Trophoblast cell (in vitro differentiated cells and primary cell): ENCODE measurements around the gene A1CF.
"Not testable (repeated sequence)": the region's sequence is repeated elsewhere in the genome, so short reads cannot be mapped to it uniquely, and the experiment has no call there.

Experiments used
- DNase-seq, 2 donors: peaks; one replicate each; pipeline ENCODE4 v3.0.0-alpha.2; 2016
- H2AFZ ChIP-seq: 2 replicates; pipeline ENCODE4 v1.6.1; 2013; ENCODE audit warnings: low read length, moderate library complexity, mild to moderate bottlenecking; ENCODE audit not compliant: insufficient read depth, poor library complexity
- H2AK5ac ChIP-seq: 2 replicates; pipeline ENCODE4 v1.6.1; 2013; ENCODE audit warnings: mild to moderate bottlenecking, low read length
- H2BK120ac ChIP-seq: 2 replicates; pipeline ENCODE4 v1.6.1; 2013; ENCODE audit warnings: low read length, mild to moderate bottlenecking, moderate library complexity; ENCODE audit not compliant: insufficient read depth, poor library complexity
- H2BK12ac ChIP-seq: 2 replicates; pipeline ENCODE4 v1.6.1; 2013; ENCODE audit warnings: mild to moderate bottlenecking, low read length, moderate library complexity
- H2BK5ac ChIP-seq: 2 replicates; pipeline ENCODE4 v1.6.1; 2013; ENCODE audit warnings: low read length, low read depth, moderate library complexity, mild to moderate bottlenecking; ENCODE audit not compliant: poor library complexity
- H3K14ac ChIP-seq: 2 replicates; pipeline ENCODE4 v1.6.1; 2013; ENCODE audit warnings: mild to moderate bottlenecking, low read length
- H3K18ac ChIP-seq: 2 replicates; pipeline ENCODE4 v1.6.1; 2013; ENCODE audit warnings: mild to moderate bottlenecking, low read length
- H3K23ac ChIP-seq: 2 replicates; pipeline ENCODE4 v1.6.1; 2013; ENCODE audit warnings: low read length
- H3K27ac ChIP-seq: 2 replicates; pipeline ENCODE4 v1.5.1; 2013; ENCODE audit warnings: low read depth, mild to moderate bottlenecking, inconsistent platforms, low read length, moderate library complexity
- H3K27me3 ChIP-seq: 2 replicates; pipeline ENCODE4 v1.6.1; 2013; ENCODE audit warnings: inconsistent platforms, mild to moderate bottlenecking, low read length, moderate library complexity; ENCODE audit not compliant: insufficient read depth
- H3K36me3 ChIP-seq, 2 experiments: 1 replicate in 1 of 2; 2 replicates in 1 of 2; pipeline ENCODE4 v1.6.1; 2013; ENCODE audit warnings: low read length in 2 of 2, mild to moderate bottlenecking in 2 of 2, moderate library complexity in 1 of 2; ENCODE audit not compliant: insufficient read depth in 2 of 2, control insufficient read depth in 1 of 2
- H3K4ac ChIP-seq: 2 replicates; pipeline ENCODE4 v1.6.1; 2013; ENCODE audit warnings: low read depth, mild to moderate bottlenecking, low read length, moderate library complexity
- H3K4me1 ChIP-seq, 2 experiments: 1 replicate in 1 of 2; 2 replicates in 1 of 2; pipeline ENCODE4 v1.6.1; 2013; ENCODE audit warnings: low read length in 2 of 2, mild to moderate bottlenecking in 2 of 2, moderate library complexity in 1 of 2; ENCODE audit not compliant: insufficient read depth in 2 of 2, control insufficient read depth in 1 of 2
- H3K4me2 ChIP-seq: 2 replicates; pipeline ENCODE4 v1.6.1; 2013; ENCODE audit warnings: inconsistent platforms, mild to moderate bottlenecking, low read length, moderate library complexity
- H3K4me3 ChIP-seq: 2 replicates; pipeline ENCODE4 v1.5.1; 2013; ENCODE audit warnings: mild to moderate bottlenecking, low read depth, low read length, inconsistent platforms
- H3K79me1 ChIP-seq: one replicate; pipeline ENCODE4 v1.6.1; 2013; ENCODE audit warnings: low read length
- H3K79me2 ChIP-seq: 2 replicates; pipeline ENCODE4 v1.6.1; 2013; ENCODE audit warnings: low read length, mild to moderate bottlenecking; ENCODE audit not compliant: control insufficient read depth, insufficient read depth, poor library complexity
- H3K9ac ChIP-seq: 2 replicates; pipeline ENCODE4 v1.6.1; 2013; ENCODE audit warnings: mild to moderate bottlenecking, low read length
- H3K9me3 ChIP-seq: 2 replicates; pipeline ENCODE4 v1.6.1; 2013; ENCODE audit warnings: low read depth, mild to moderate bottlenecking, control low read depth, inconsistent platforms, low read length; ENCODE audit not compliant: insufficient read depth
- H4K12ac ChIP-seq: 2 replicates; pipeline ENCODE4 v1.6.1; 2013; ENCODE audit warnings: low read depth, mild to moderate bottlenecking, low read length, moderate library complexity
- H4K8ac ChIP-seq: 2 replicates; pipeline ENCODE4 v1.6.1; 2013; ENCODE audit warnings: low read depth, mild to moderate bottlenecking, low read length, moderate library complexity
- H4K91ac ChIP-seq: one replicate; pipeline ENCODE4 v1.6.1; 2013; ENCODE audit warnings: low read depth, mild to moderate bottlenecking, low read length, moderate library complexity
- WGBS: extraction: QIAGEN DNeasy Blood & Tissue Kit; methylation state at CpG from one replicate; pipeline ENCODE4 v1.1.7; 2013; ENCODE audit warnings: missing lambda C conversion rate; ENCODE audit not compliant: insufficient read length, insufficient coverage; ENCODE audit errors: extremely low coverage; 5-methylcytosine and 5-hydroxymethylcytosine counted together

The A1CF gene

DNA sequence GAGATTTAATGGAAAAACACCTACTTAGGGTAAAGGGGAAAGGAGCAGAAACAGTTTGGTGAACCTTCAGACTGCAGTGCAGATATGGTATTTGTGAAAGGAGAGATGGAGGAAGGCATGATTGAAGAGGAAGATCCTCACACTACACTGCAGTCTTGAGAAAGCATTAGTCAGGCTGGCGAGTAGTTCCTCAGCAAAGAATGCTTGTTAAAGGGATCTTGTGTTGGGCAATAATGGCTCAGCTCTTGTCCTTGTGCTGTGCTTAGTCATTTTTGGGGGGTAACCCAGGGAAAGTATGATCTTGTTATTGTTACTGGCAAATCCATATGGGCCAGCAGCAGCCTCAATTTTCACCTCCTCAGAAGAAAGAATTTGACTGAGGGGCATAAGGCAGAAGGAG is 105.4 kb downstream of the A1CF start:
- not testable (repeated sequence) for H3K14ac ChIP-seq, H4K8ac ChIP-seq, H3K23ac ChIP-seq, H2AFZ ChIP-seq, H4K91ac ChIP-seq, H3K4ac ChIP-seq, H3K36me3 ChIP-seq, H3K4me1 ChIP-seq, H3K79me1 ChIP-seq, H3K9me3 ChIP-seq, H2BK120ac ChIP-seq, H3K9ac ChIP-seq, H3K27me3 ChIP-seq, H4K12ac ChIP-seq, H3K18ac ChIP-seq, H2AK5ac ChIP-seq, H3K4me2 ChIP-seq, DNase-seq, H2BK5ac ChIP-seq, H3K27ac ChIP-seq, H3K4me3 ChIP-seq, H3K79me2 ChIP-seq, H2BK12ac ChIP-seq
- WGBS: no CpG with 5 or more reads among the region's 1 CpG

DNA sequence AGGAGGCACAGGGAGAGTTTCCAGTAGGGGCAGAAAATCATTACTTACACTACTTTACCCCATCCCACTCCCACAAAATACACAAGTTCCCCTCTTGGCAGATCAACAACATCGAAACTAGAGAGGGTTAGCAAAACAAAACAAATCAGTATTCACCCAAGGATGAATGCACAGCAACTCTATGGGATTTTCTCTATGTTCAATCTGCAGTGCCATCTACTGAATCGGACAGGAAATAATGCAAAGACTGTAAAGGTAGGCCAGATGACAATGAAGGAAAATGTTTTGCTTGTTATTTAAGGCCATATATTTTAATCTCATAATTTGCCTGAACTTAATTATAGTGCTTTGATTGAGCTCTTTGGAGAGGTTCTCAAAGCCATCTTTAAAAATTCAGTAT is 110.6 kb downstream of the A1CF start:
- H4K8ac ChIP-seq, H2AFZ ChIP-seq, H2AK5ac ChIP-seq, H3K4me2 ChIP-seq, H3K27ac ChIP-seq, H3K23ac ChIP-seq, H3K4ac ChIP-seq, H2BK120ac ChIP-seq, H3K9ac ChIP-seq, H3K79me2 ChIP-seq, H3K36me3 ChIP-seq, H4K12ac ChIP-seq, H3K79me1 ChIP-seq, H3K4me1 ChIP-seq, H3K18ac ChIP-seq, H3K4me3 ChIP-seq, H2BK12ac ChIP-seq, DNase-seq, H2BK5ac ChIP-seq, H3K14ac ChIP-seq, H4K91ac ChIP-seq, H3K9me3 ChIP-seq, H3K27me3 ChIP-seq: not testable (repeated sequence)
- no CpG with 5 or more reads among the region's 2 CpGs for WGBS

DNA sequence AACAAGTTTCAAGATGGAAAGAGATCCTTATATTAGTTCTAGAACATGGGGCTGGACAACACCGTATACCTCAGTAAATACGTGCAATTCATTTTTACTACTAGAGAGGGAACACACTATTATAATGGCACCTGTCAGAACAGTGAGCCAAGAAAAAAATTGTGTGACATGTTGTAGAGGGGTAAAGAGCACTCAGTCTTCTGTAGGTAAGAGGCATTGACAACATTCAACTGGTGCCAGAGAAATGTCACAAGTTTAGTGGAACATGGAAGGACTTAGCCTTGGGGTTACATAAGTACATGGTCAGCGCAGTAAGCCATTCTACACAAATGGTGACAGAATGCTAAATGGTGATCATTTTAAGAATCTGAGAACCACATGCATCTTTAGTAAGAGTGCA is 113.4 kb downstream of the A1CF start:
- H2AFZ ChIP-seq, H4K8ac ChIP-seq, H4K12ac ChIP-seq, H3K4me2 ChIP-seq, DNase-seq, H2AK5ac ChIP-seq, H3K79me1 ChIP-seq, H3K27me3 ChIP-seq, H3K4me3 ChIP-seq, H3K14ac ChIP-seq, H4K91ac ChIP-seq, H3K9me3 ChIP-seq, H3K23ac ChIP-seq, H3K18ac ChIP-seq, H3K4ac ChIP-seq, H3K36me3 ChIP-seq, H2BK12ac ChIP-seq, H2BK120ac ChIP-seq, H3K9ac ChIP-seq, H3K4me1 ChIP-seq, H3K79me2 ChIP-seq, H3K27ac ChIP-seq, H2BK5ac ChIP-seq: not testable (repeated sequence)
- no CpG with 5 or more reads among the region's 3 CpGs for WGBS

DNA sequence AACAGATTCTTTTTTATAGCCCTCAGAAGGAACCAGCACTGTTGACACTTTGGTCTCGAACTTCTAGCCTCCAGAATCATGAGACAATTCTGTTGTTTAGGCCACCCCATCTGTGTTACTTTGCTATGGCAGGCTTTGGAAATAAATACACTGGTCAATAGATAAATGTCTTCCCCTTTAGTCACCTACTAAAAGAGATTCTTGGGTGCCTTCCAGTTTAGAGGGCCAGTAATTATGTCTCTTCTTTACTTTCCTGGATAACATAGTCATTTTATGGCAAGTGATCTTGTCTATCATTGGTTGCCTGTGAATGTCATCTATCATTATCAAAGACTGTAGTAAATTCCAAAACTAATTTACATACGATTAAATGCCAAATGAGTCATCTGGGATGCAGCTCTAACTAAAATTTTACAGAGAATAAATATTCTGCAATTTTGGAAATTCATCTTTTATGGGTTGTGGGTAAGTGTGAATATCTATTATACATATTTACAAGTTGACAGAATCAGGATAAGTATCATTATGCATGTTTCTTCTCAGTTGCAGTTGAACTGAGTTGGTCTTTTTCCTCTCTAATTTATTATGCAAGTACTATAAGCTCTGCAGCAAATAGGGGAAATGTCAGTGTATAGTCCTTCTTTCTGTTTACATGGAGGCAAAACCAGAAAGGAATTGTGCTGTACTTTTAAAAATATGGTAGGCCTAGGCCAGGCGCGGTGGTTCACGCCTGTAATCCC is 118.5 kb downstream of the A1CF start:
- not testable (repeated sequence) for H4K91ac ChIP-seq, H3K79me1 ChIP-seq, H2BK5ac ChIP-seq, H2BK120ac ChIP-seq, H3K23ac ChIP-seq, H4K12ac ChIP-seq, H3K18ac ChIP-seq, H2AK5ac ChIP-seq, DNase-seq, H3K14ac ChIP-seq, H4K8ac ChIP-seq, H3K4me2 ChIP-seq, H3K27ac ChIP-seq, H3K4me1 ChIP-seq, H3K79me2 ChIP-seq, H3K9me3 ChIP-seq, H3K36me3 ChIP-seq, H2BK12ac ChIP-seq, H2AFZ ChIP-seq, H3K4ac ChIP-seq, H3K27me3 ChIP-seq, H3K9ac ChIP-seq, H3K4me3 ChIP-seq
- WGBS: no CpG with 5 or more reads among the region's 5 CpGs
